Measurements from ENCODE around the gene COPB2. TPM values are rescaled to one million over a fixed set of nuclear protein-coding genes. Genes with fewer than 3 reads are reported as not detected.

Gene COPB2
- total and polyA plus RNA-seq, 8 donors: 23.1 to 141 (median 56.0) TPM

GRCh38 chr3:139312959-139313358 lies 76.5 kb downstream of the COPB2 start:
- H3K4me3 ChIP-seq: no peak overlapping the region
- H3K36me3 ChIP-seq: no peaks in the 10 kb centered on the region
- H3K27ac ChIP-seq: no peak overlapping the region
- H3K4me1 ChIP-seq: no peaks in the 10 kb centered on the region
- no peaks in the 10 kb centered on the region for H3K9me3 ChIP-seq
- no peak for DNase-seq
- no peak for TF ChIP-seq POLR2AphosphoS5 (IDR thresholded peaks at IDR 0.05)
- no peak for TF ChIP-seq EP300 (IDR thresholded peaks at IDR 0.05)
- no peak for TF ChIP-seq POLR2A (IDR thresholded peaks at IDR 0.05)
- TF ChIP-seq CTCF (IDR thresholded peaks at IDR 0.05): no peak
- WGBS, 5 donors: 72 to 90% (median 86%) methylated on average over 2 of the region's 2 CpGs
- intact Hi-C loops (cut with DNase I; ENCODE audit: low total_unique reads): no loop called here
- peaks cover 0 to 52% (median 0%) of the 10 kb centered on the region in 3 donors for H3K27me3 ChIP-seq

GRCh38 chr3:139312416-139312815 lies 77.0 kb downstream of the COPB2 start:
- Histone ChIP-seq H3K4me3 (no peak overlapping the region), H3K4me1 (no peaks in the 10 kb centered on the region), H3K9me3 (no peaks in the 10 kb centered on the region), H3K36me3 (no peaks in the 10 kb centered on the region), H3K27me3 (peaks cover 0 to 47% (median 0%) of the 10 kb centered on the region in 3 donors), H3K27ac (no peak overlapping the region)
- intact Hi-C loops (cut with DNase I; ENCODE audit: low total_unique reads): no loop called here
- DNase-seq: no peak
- TF ChIP-seq POLR2A (IDR thresholded peaks at IDR 0.05): no peak
- no peak for TF ChIP-seq CTCF (IDR thresholded peaks at IDR 0.05)
- no peak for TF ChIP-seq POLR2AphosphoS5 (IDR thresholded peaks at IDR 0.05)
- TF ChIP-seq EP300 (IDR thresholded peaks at IDR 0.05): no peak
- WGBS, 5 donors: 67 to 100% (median 94%) methylated on average over 1 of the region's 1 CpG

- Histone ChIP-seq H3K4me1 (no peaks in the 10 kb centered on the region), H3K27me3 (peaks cover 0 to 38% (median 0%) of the 10 kb centered on the region in 3 donors), H3K4me3 (no peak overlapping the region), H3K27ac (no peak overlapping the region), H3K36me3 (no peaks in the 10 kb centered on the region), H3K9me3 (no peaks in the 10 kb centered on the region)
- TF ChIP-seq POLR2A (IDR thresholded peaks at IDR 0.05) (no peak), POLR2AphosphoS5 (IDR thresholded peaks at IDR 0.05) (no peak), CTCF (IDR thresholded peaks at IDR 0.05) (no peak), EP300 (IDR thresholded peaks at IDR 0.05) (no peak)
- intact Hi-C loops (cut with DNase I; ENCODE audit: low total_unique reads): no loop called here
- no peak for DNase-seq
- 37 to 70% (median 58%) methylated on average over 1 of the region's 1 CpG for WGBS, 5 donors
Observed at GRCh38 chr3:139311557-139311956, 77.9 kb downstream of the COPB2 start.

- Histone ChIP-seq H3K27ac (no peak overlapping the region), H3K27me3 (peaks cover 0 to 29% (median 0%) of the 10 kb centered on the region in 3 donors), H3K4me1 (no peaks in the 10 kb centered on the region), H3K9me3 (no peaks in the 10 kb centered on the region), H3K36me3 (no peaks in the 10 kb centered on the region), H3K4me3 (no peak overlapping the region)
- TF ChIP-seq POLR2AphosphoS5 (IDR thresholded peaks at IDR 0.05) (no peak), CTCF (IDR thresholded peaks at IDR 0.05) (no peak), POLR2A (IDR thresholded peaks at IDR 0.05) (no peak), EP300 (IDR thresholded peaks at IDR 0.05) (no peak)
- intact Hi-C loops (cut with DNase I; ENCODE audit: low total_unique reads): no loop called here
- 59 to 82% (median 76%) methylated on average over 8 of the region's 8 CpGs for WGBS, 5 donors
- no peak for DNase-seq
Observed at GRCh38 chr3:139310474-139310933, 78.9 kb downstream of the COPB2 start.
